Activated CD4-positive, alpha-beta memory T cell treated with anti-CD3 and anti-CD28 coated beads for 36 hours (primary cell): ENCODE measurements around the gene ARID5B. TPM values are rescaled to one million over a fixed set of nuclear protein-coding genes. Genes with fewer than 3 reads are reported as not detected.

Experiments
- CTCF ChIA-PET: fragments of 350-600 bp; sonication (Branson Sonifier 250); formaldehyde crosslinking; loops from one replicate; lab custom pipeline; 2021; ENCODE audit warnings: antibody characterized with exemption, inconsistent platforms; lab: Charles Lee
- POLR2A ChIA-PET: fragments of 350-600 bp; sonication (Branson Sonifier 250); formaldehyde crosslinking; loops from one replicate; lab custom pipeline; 2021; ENCODE audit warnings: antibody characterized with exemption; lab: Charles Lee
- DNase-seq: peaks from one replicate; pipeline ENCODE4 v3.0.0-alpha.2; 2020
- H3K27ac Mint-ChIP-seq: one replicate; pipeline ENCODE4 v1.8.0; 2021; ENCODE audit warnings: mixed read lengths
- H3K27me3 Mint-ChIP-seq: one replicate; pipeline ENCODE4 v1.8.0; 2021; ENCODE audit warnings: mixed read lengths
- H3K36me3 Mint-ChIP-seq: one replicate; pipeline ENCODE4 v1.8.0; 2021; ENCODE audit warnings: mixed read lengths
- H3K4me1 Mint-ChIP-seq: one replicate; pipeline ENCODE4 v1.8.0; 2021; ENCODE audit warnings: low read depth, mixed read lengths
- H3K4me3 Mint-ChIP-seq: one replicate; pipeline ENCODE4 v1.8.0; 2021; ENCODE audit warnings: mild to moderate bottlenecking, mixed read lengths
- H3K9me3 Mint-ChIP-seq: one replicate; pipeline ENCODE4 v1.8.0; 2021; ENCODE audit warnings: mixed read lengths
- intact Hi-C: fragments of 100-400 bp; cut with micrococcal nuclease; formaldehyde crosslinking; loops from one replicate; pipeline ENCODE4 v1.15.1; 2023
- total RNA-seq, 2 experiments: library from RNA; stranded (reverse); gene quantifications; one replicate each; pipeline ENCODE4 v1.2.3, GENCODE V29; 2021

Gene ARID5B
- total RNA-seq, 2 experiments from 2014 or later, result 79.4 to 79.6 TPM

- Mint-ChIP-seq H3K36me3 (peaks cover 98% of the 10 kb centered on the region), H3K27me3 (no peaks in the 10 kb centered on the region), H3K9me3 (no peaks in the 10 kb centered on the region), H3K27ac (peak overlapping the region; percentile 96), H3K4me3 (peak overlapping the region; percentile 94), H3K4me1 (peaks cover 98% of the 10 kb centered on the region)
- POLR2A ChIA-PET, result interaction anchor here (1.0 to 9.1 kb wide), 5 partner anchors 7 to 154 kb away, joined by 3 to 116 read pairs (median 6); no protein-coding TSS in a partner anchor
- no peak for DNase-seq
- intact Hi-C loops, result loop anchor here (10.0 kb wide), 1 partner anchor 677 kb away; no protein-coding TSS in a partner anchor
- CTCF ChIA-PET, result interaction anchor here (0.7 to 1.2 kb wide), 2 partner anchors 8 to 259 kb away, joined by 3 read pairs; no protein-coding TSS in a partner anchor
Measured at GRCh38 chr10:62057850-62058249, 156.4 kb downstream of the ARID5B start.

GRCh38 chr10:62058476-62058875, 157.0 kb downstream of the ARID5B start:
- Mint-ChIP-seq H3K4me3 (peak overlapping the region; percentile 94), H3K36me3 (peaks cover 97% of the 10 kb centered on the region), H3K4me1 (peaks cover 98% of the 10 kb centered on the region), H3K9me3 (no peaks in the 10 kb centered on the region), H3K27me3 (no peaks in the 10 kb centered on the region), H3K27ac (peak overlapping the region; percentile 96)
- ChIA-PET POLR2A (interaction anchor here (1.1 to 9.1 kb wide), 5 partner anchors 8 to 180 kb away, joined by 3 to 116 read pairs (median 7); no protein-coding TSS in a partner anchor), CTCF (interaction anchor here (1.2 to 1.9 kb wide), 3 partner anchors 9 to 187 kb away, joined by 3 to 7 read pairs (median 5); no protein-coding TSS in a partner anchor)
- intact Hi-C loops, result loop anchor here (10.0 kb wide), 1 partner anchor 676 kb away; no protein-coding TSS in a partner anchor
- DNase-seq, result no peak

- Mint-ChIP-seq H3K36me3 (peaks cover 97% of the 10 kb centered on the region), H3K4me1 (peaks cover 98% of the 10 kb centered on the region), H3K9me3 (no peaks in the 10 kb centered on the region), H3K4me3 (no peak overlapping the region), H3K27ac (peak overlapping the region; percentile 96), H3K27me3 (no peaks in the 10 kb centered on the region)
- no peak for DNase-seq
- intact Hi-C loops, result loop anchor here (10.0 kb wide), 1 partner anchor 676 kb away; no protein-coding TSS in a partner anchor
- ChIA-PET POLR2A (interaction anchor here (0.6 to 9.1 kb wide), 6 partner anchors 8 to 180 kb away, joined by 3 to 116 read pairs (median 6); no protein-coding TSS in a partner anchor), CTCF (interaction anchor here (1.2 to 1.9 kb wide), 3 partner anchors 9 to 186 kb away, joined by 3 to 7 read pairs (median 5); no protein-coding TSS in a partner anchor)
Measured at GRCh38 chr10:62058896-62059216, 157.4 kb downstream of the ARID5B start.

- Mint-ChIP-seq H3K9me3 (no peaks in the 10 kb centered on the region), H3K27ac (peak overlapping the region; percentile 96), H3K36me3 (peaks cover 97% of the 10 kb centered on the region), H3K4me3 (peak overlapping the region; percentile 16), H3K27me3 (no peaks in the 10 kb centered on the region), H3K4me1 (peaks cover 98% of the 10 kb centered on the region)
- intact Hi-C loops, result loop anchor here (10.0 kb wide), 1 partner anchor 675 kb away; no protein-coding TSS in a partner anchor
- CTCF ChIA-PET, result interaction anchor here (0.6 to 1.9 kb wide), 5 partner anchors 10 to 186 kb away, joined by 3 to 7 read pairs (median 3); no protein-coding TSS in a partner anchor
- POLR2A ChIA-PET, result interaction anchor here (0.6 to 9.1 kb wide), 7 partner anchors 8 to 179 kb away, joined by 3 to 116 read pairs (median 5); partner anchors contain the start of gene ARID5B
- DNase-seq, result no peak
Measured at GRCh38 chr10:62059217-62059920, 157.9 kb downstream of the ARID5B start.

DNA sequence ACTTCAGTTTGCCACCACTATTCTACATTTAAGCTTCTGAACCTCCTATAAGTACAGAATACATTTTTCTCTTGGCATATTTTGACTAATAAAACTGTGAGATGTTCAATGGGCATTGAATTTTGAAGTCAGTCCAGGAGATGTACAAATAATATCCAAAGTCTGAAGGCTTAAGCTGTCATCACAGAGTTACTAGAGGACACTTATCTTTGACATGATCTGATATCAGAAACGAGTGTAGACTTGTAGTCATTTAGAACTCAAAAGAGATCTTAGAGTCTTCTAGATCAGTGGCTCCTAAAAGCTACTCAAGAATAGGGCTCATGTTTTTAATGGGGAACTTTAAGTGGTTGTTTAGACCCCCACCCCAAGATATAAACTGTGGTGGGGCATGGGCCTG, 160.5 kb downstream of the ARID5B start:
- H3K4me1 Mint-ChIP-seq, result peaks cover 95% of the 10 kb centered on the region
- ChIA-PET CTCF (interaction anchor here (0.6 to 2.1 kb wide), 6 partner anchors 8 to 191 kb away, joined by 3 to 13 read pairs (median 6); no protein-coding TSS in a partner anchor), POLR2A (interaction anchor here (0.6 to 9.1 kb wide), 12 partner anchors 7 to 181 kb away, joined by 3 to 116 read pairs (median 9); no protein-coding TSS in a partner anchor)
- H3K27ac Mint-ChIP-seq, result peak overlapping the region; percentile 93
- H3K4me3 Mint-ChIP-seq, result peak overlapping the region; percentile 43
- peaks cover 95% of the 10 kb centered on the region for H3K36me3 Mint-ChIP-seq
- no peaks in the 10 kb centered on the region for H3K9me3 Mint-ChIP-seq
- intact Hi-C loops, result loop anchor here (1.0 to 5.0 kb wide), 2 partner anchors 11 to 365 kb away; no protein-coding TSS in a partner anchor
- H3K27me3 Mint-ChIP-seq, result no peaks in the 10 kb centered on the region
- DNase-seq, result no peak

- H3K27me3 Mint-ChIP-seq, result no peaks in the 10 kb centered on the region
- intact Hi-C loops, result loop anchor here (1.0 to 5.0 kb wide), 2 partner anchors 12 to 364 kb away; no protein-coding TSS in a partner anchor
- DNase-seq, result no peak
- H3K9me3 Mint-ChIP-seq, result no peaks in the 10 kb centered on the region
- H3K4me3 Mint-ChIP-seq, result peak overlapping the region; percentile 43
- peaks cover 94% of the 10 kb centered on the region for H3K4me1 Mint-ChIP-seq
- CTCF ChIA-PET, result interaction anchor here (0.6 to 2.1 kb wide), 9 partner anchors 9 to 190 kb away, joined by 3 to 13 read pairs (median 4); no protein-coding TSS in a partner anchor
- peak overlapping the region; percentile 93 for H3K27ac Mint-ChIP-seq
- H3K36me3 Mint-ChIP-seq, result peaks cover 95% of the 10 kb centered on the region
- POLR2A ChIA-PET, result interaction anchor here (0.9 to 9.1 kb wide), 13 partner anchors 8 to 182 kb away, joined by 3 to 116 read pairs (median 6); no protein-coding TSS in a partner anchor
Measured at GRCh38 chr10:62062752-62063512, 161.4 kb downstream of the ARID5B start.

GRCh38 chr10:62063795-62064472, 162.4 kb downstream of the ARID5B start:
- peaks cover 90% of the 10 kb centered on the region for H3K4me1 Mint-ChIP-seq
- peaks cover 90% of the 10 kb centered on the region for H3K36me3 Mint-ChIP-seq
- DNase-seq, result no peak
- ChIA-PET CTCF (interaction anchor here (1.1 to 2.1 kb wide), 4 partner anchors 11 to 165 kb away, joined by 3 to 13 read pairs (median 4); no protein-coding TSS in a partner anchor), POLR2A (interaction anchor here (0.5 to 9.1 kb wide), 8 partner anchors 8 to 181 kb away, joined by 4 to 116 read pairs (median 15); no protein-coding TSS in a partner anchor)
- H3K9me3 Mint-ChIP-seq, result no peaks in the 10 kb centered on the region
- peak overlapping the region; percentile 93 for H3K27ac Mint-ChIP-seq
- no peaks in the 10 kb centered on the region for H3K27me3 Mint-ChIP-seq
- peak overlapping the region; percentile 41 for H3K4me3 Mint-ChIP-seq
- intact Hi-C loops, result loop anchor here (5.0 kb wide), 1 partner anchor 363 kb away; no protein-coding TSS in a partner anchor

DNA sequence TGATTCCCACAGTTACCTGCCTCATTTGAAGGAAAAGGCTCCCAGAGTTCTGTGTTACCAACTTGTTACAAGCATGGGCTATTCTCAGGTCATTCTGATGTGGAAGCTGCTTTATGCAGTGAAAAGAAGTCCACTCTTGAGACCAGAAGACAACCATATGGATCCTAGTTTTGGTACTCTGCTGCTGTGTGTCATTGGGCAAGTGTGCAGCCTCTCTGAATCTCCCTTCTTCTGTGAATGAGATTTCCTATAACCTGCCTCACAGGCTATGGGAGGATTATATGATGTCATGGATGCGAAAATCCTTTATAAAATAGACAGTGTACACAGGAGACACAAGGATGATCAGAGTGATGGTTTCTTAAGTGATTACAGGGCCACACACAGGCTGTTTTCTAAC, 166.1 kb downstream of the ARID5B start:
- Mint-ChIP-seq H3K27me3 (no peaks in the 10 kb centered on the region), H3K4me3 (no peak overlapping the region), H3K36me3 (peaks cover 89% of the 10 kb centered on the region), H3K27ac (peak overlapping the region; percentile 68), H3K4me1 (peaks cover 87% of the 10 kb centered on the region), H3K9me3 (no peaks in the 10 kb centered on the region)
- no peak for DNase-seq
- intact Hi-C loops, result no loop called here
- ChIA-PET POLR2A (no interaction called here), CTCF (no interaction called here)

- CTCF ChIA-PET, result interaction anchor here (0.8 to 1.5 kb wide), 2 partner anchors 12 to 177 kb away, joined by 3 read pairs; no protein-coding TSS in a partner anchor
- Mint-ChIP-seq H3K4me1 (peaks cover 87% of the 10 kb centered on the region), H3K9me3 (no peaks in the 10 kb centered on the region), H3K4me3 (no peak overlapping the region), H3K27ac (peak overlapping the region; percentile 10), H3K27me3 (no peaks in the 10 kb centered on the region), H3K36me3 (peaks cover 90% of the 10 kb centered on the region)
- POLR2A ChIA-PET, result interaction anchor here (0.9 to 1.1 kb wide), 2 partner anchors 13 to 16 kb away, joined by 3 to 5 read pairs; no protein-coding TSS in a partner anchor
- no peak for DNase-seq
- intact Hi-C loops, result no loop called here
Measured at GRCh38 chr10:62068464-62068863, 167.0 kb downstream of the ARID5B start.

DNA sequence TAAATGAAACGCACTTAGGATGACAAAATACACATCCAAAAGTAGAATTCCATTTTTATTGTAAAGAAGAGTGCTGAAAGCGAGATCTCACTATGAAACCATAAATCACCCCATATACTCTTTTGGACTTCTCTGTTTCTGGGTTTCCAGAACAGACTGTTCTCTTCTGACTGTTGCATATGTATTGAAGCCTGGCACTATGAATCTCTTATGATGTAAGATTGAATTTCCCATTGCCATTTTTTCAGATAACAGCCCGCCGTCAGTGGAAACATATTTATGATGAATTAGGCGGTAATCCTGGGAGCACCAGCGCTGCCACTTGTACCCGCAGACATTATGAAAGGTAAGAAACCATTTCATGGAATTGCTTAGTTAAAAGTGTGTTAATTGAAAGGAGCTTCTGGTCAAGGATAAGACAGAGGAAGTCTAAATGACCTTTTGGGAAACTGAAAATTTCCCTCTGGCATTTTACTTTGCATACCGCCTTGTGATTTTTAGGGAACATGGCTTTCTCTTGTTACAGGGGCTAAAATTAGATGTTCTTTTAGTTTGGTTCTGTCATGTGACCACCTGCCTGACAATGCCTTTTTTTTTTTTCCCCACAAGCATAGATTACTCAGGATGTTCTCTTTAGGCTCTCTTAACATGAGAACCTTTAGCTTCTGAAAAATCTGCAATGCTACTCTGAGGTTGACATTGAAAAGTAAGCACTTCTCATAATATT, 168.1 kb downstream of the ARID5B start:
- Mint-ChIP-seq H3K27me3 (no peaks in the 10 kb centered on the region), H3K27ac (peak overlapping the region; percentile 66), H3K36me3 (peaks cover 90% of the 10 kb centered on the region), H3K4me3 (no peak overlapping the region), H3K4me1 (peaks cover 85% of the 10 kb centered on the region), H3K9me3 (no peaks in the 10 kb centered on the region)
- no peak for DNase-seq
- ChIA-PET POLR2A (interaction anchor here (1.1 kb wide), 1 partner anchor 17 kb away, joined by 5 read pairs; no protein-coding TSS in a partner anchor), CTCF (interaction anchor here (0.7 to 1.5 kb wide), 2 partner anchors 23 to 175 kb away, joined by 3 read pairs; no protein-coding TSS in a partner anchor)
- intact Hi-C loops, result no loop called here
